ENCODE measurements around the gene DYRK1B. TPM values are rescaled to one million over a fixed set of nuclear protein-coding genes. Genes with fewer than 3 reads are reported as not detected.
A peak's percentile ranks its signal among the peaks of the same experiment; 100 is the strongest.

DYRK1B gene
- total and polyA plus RNA-seq, 2 donors (not counting 1 experiment from before 2014, with no cell fraction given) = 7.7 to 12.2 TPM

GRCh38 chr19:39833160-39833463 lies 850 bp downstream of the DYRK1B start:
- Histone ChIP-seq H4K20me1 (ENCODE audit: control insufficient read depth, extremely low read depth, insufficient read depth, low read length) (no peaks in the 10 kb centered on the region), H2AFZ (ENCODE audit: low read length) (no peak overlapping the region), H3K36me3 (ENCODE audit: control insufficient read depth, insufficient read depth, low read length) (peaks cover 33% of the 10 kb centered on the region)

GRCh38 chr19:39832341-39833083 lies 1.4 kb downstream of the DYRK1B start:
- Histone ChIP-seq H3K27ac (ENCODE audit: insufficient read depth, low read length) (peak overlapping the region; percentile 93), H3K4me1 (ENCODE audit: control insufficient read depth, extremely low read depth, insufficient read depth, low read length) (peaks cover 10% of the 10 kb centered on the region), H3K4me2 (ENCODE audit: extremely low read depth, insufficient read depth, low read length) (peak overlapping the region; percentile 63), H4K20me1 (ENCODE audit: control insufficient read depth, extremely low read depth, insufficient read depth, low read length) (no peaks in the 10 kb centered on the region), H3K27me3 (ENCODE audit: control insufficient read depth, insufficient read depth, low read length) (no peaks in the 10 kb centered on the region), H3K79me2 (ENCODE audit: control insufficient read depth, insufficient read depth, low read length) (peaks cover 5% of the 10 kb centered on the region), H3K9me3 (ENCODE audit: control insufficient read depth, insufficient read depth, low read depth, low read length) (no peaks in the 10 kb centered on the region), H2AFZ (ENCODE audit: low read length) (no peak overlapping the region), H3K4me3 (replicated peaks in 1 of 4; ENCODE audit: control extremely low read depth in 1 of 4, insufficient read depth in 1 of 4, low read depth in 3 of 4, low read length in 4 of 4) (peak overlapping the region; percentile 80 to 99 (median 84)), H3K36me3 (ENCODE audit: control insufficient read depth, insufficient read depth, low read length) (peaks cover 28% of the 10 kb centered on the region), H3K9ac (ENCODE audit: insufficient read depth, low read length) (peak overlapping the region; percentile 91)
- no peak for DNase-seq (ENCODE audit: low read depth in 2 of 2)
- TF ChIP-seq CTCF (conservative IDR thresholded peaks at IDR 0.05 in 1 of 2, IDR thresholded peaks at IDR 0.05 in 1 of 2; ENCODE audit: low read depth in 1 of 2, low read length in 2 of 2) = no peak
- TF ChIP-seq EZH2 (IDR thresholded peaks at IDR 0.05; ENCODE audit: low read length, missing control alignments) = no peak

More at GRCh38 chr19:39833160-39833463, 850 bp downstream of the DYRK1B start:
- no peaks in the 10 kb centered on the region for H3K9me3 ChIP-seq (ENCODE audit: control insufficient read depth, insufficient read depth, low read depth, low read length)
- H3K9ac ChIP-seq (ENCODE audit: insufficient read depth, low read length) = peak overlapping the region; percentile 91
- H3K27ac ChIP-seq (ENCODE audit: insufficient read depth, low read length) = peak overlapping the region; percentile 93
- H3K4me1 ChIP-seq (ENCODE audit: control insufficient read depth, extremely low read depth, insufficient read depth, low read length) = peaks cover 10% of the 10 kb centered on the region
- H3K4me2 ChIP-seq (ENCODE audit: extremely low read depth, insufficient read depth, low read length) = peak overlapping the region; percentile 63
- no peak for TF ChIP-seq CTCF (conservative IDR thresholded peaks at IDR 0.05 in 1 of 2, IDR thresholded peaks at IDR 0.05 in 1 of 2; ENCODE audit: low read depth in 1 of 2, low read length in 2 of 2)
- TF ChIP-seq EZH2 (IDR thresholded peaks at IDR 0.05; ENCODE audit: low read length, missing control alignments) = no peak
- no peak for DNase-seq (ENCODE audit: low read depth in 2 of 2)
- no peaks in the 10 kb centered on the region for H3K27me3 ChIP-seq (ENCODE audit: control insufficient read depth, insufficient read depth, low read length)
- H3K4me3 ChIP-seq (replicated peaks in 1 of 4; ENCODE audit: control extremely low read depth in 1 of 4, insufficient read depth in 1 of 4, low read depth in 3 of 4, low read length in 4 of 4) = peak overlapping the region; percentile 80 to 99 (median 84)
- peaks cover 5% of the 10 kb centered on the region for H3K79me2 ChIP-seq (ENCODE audit: control insufficient read depth, insufficient read depth, low read length)

- peaks cover 28% of the 10 kb centered on the region for H3K36me3 ChIP-seq (ENCODE audit: control insufficient read depth, insufficient read depth, low read length)
These were observed 2.3 kb downstream of the DYRK1B start for GRCh38 chr19:39831679-39832078.

More at GRCh38 chr19:39831679-39832078, 2.3 kb downstream of the DYRK1B start:
- H3K9me3 ChIP-seq (ENCODE audit: control insufficient read depth, insufficient read depth, low read depth, low read length) = no peaks in the 10 kb centered on the region
- H3K9ac ChIP-seq (ENCODE audit: insufficient read depth, low read length) = no peak overlapping the region
- peaks cover 5% of the 10 kb centered on the region for H3K79me2 ChIP-seq (ENCODE audit: control insufficient read depth, insufficient read depth, low read length)
- H2AFZ ChIP-seq (ENCODE audit: low read length) = no peak overlapping the region
- no peak overlapping the region for H3K4me2 ChIP-seq (ENCODE audit: extremely low read depth, insufficient read depth, low read length)
- H3K4me3 ChIP-seq (replicated peaks in 1 of 4; ENCODE audit: control extremely low read depth in 1 of 4, insufficient read depth in 1 of 4, low read depth in 3 of 4, low read length in 4 of 4) = no peak overlapping the region
- H3K27me3 ChIP-seq (ENCODE audit: control insufficient read depth, insufficient read depth, low read length) = no peaks in the 10 kb centered on the region
- no peaks in the 10 kb centered on the region for H4K20me1 ChIP-seq (ENCODE audit: control insufficient read depth, extremely low read depth, insufficient read depth, low read length)
- no peak overlapping the region for H3K27ac ChIP-seq (ENCODE audit: insufficient read depth, low read length)
- peaks cover 10% of the 10 kb centered on the region for H3K4me1 ChIP-seq (ENCODE audit: control insufficient read depth, extremely low read depth, insufficient read depth, low read length)
- TF ChIP-seq EZH2 (IDR thresholded peaks at IDR 0.05; ENCODE audit: low read length, missing control alignments) (no peak), CTCF (conservative IDR thresholded peaks at IDR 0.05 in 1 of 2, IDR thresholded peaks at IDR 0.05 in 1 of 2; ENCODE audit: low read depth in 1 of 2, low read length in 2 of 2) (no peak)
- DNase-seq (ENCODE audit: low read depth in 2 of 2) = no peak
